Fibroblast of skin of back (primary cell): Measurements from ENCODE around the gene KLHDC2. TPM values are rescaled to one million over a fixed set of nuclear protein-coding genes. Genes with fewer than 3 reads are reported as not detected.
"Not testable (repeated sequence)": the region's sequence is repeated elsewhere in the genome, so short reads cannot be mapped to it uniquely, and the experiment has no call there.

Experiments used
- DNase-seq: peaks from one replicate; pipeline ENCODE4 v3.0.0-alpha.2; 2013
- polyA plus RNA-seq, 2 experiments: library from polyadenylated mRNA; unstranded; fragments of 120-200 nt; gene quantifications; one replicate each; pipeline ENCODE4 v1.2.1, GENCODE V29; 2013; ENCODE audit not compliant: insufficient read length in 2 of 2

The KLHDC2 gene, protein sequence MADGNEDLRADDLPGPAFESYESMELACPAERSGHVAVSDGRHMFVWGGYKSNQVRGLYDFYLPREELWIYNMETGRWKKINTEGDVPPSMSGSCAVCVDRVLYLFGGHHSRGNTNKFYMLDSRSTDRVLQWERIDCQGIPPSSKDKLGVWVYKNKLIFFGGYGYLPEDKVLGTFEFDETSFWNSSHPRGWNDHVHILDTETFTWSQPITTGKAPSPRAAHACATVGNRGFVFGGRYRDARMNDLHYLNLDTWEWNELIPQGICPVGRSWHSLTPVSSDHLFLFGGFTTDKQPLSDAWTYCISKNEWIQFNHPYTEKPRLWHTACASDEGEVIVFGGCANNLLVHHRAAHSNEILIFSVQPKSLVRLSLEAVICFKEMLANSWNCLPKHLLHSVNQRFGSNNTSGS
- polyA plus RNA-seq (2013, experiment 1 of 2; ENCODE audit: insufficient read length) = 34.4 TPM
- polyA plus RNA-seq (2013, experiment 2 of 2; ENCODE audit: insufficient read length) = 39.1 TPM

DNA sequence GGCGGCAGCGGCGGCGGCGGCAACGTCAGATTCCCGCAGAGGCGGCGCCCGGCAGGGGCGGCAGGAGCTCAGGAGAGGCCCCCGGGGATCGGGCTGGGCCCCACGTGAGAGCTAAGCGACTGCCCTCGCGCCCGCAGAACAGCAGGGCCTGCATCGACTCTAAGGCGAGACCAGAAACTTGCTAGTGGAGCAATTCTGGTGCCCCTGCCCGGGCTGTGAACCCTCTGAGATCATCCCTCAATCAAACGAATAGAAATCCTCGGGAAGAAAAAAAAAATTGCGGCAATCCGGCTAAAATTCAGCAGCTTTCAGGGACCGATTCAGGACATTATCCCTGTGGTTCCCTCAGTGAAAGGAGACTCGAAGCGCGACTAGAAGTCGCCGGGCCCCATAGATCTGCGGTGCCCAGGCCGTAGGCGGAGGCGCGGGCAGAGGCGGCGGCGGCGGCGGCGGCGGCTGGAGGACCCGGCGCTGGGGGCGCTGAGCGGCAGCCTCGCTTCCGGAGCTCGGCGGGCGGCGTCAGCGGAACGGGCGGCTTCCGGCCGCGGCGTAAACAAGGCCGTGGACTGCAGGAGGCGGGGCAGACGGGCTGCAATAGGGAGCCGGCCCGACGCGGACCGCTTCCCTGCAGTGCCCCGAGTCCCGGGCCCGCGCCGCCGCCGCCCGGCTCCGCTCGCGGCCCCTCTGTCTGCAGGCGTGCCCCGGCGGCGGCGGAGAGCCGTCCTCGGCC lies at the start of gene KLHDC2:
Gene KLHDC2, plus strand, starts transcription at position 583 of the 730 bp plus-strand sequence. CDS start 316 bp downstream, outside the sequence.
- peak; percentile 90 for DNase-seq

DNA sequence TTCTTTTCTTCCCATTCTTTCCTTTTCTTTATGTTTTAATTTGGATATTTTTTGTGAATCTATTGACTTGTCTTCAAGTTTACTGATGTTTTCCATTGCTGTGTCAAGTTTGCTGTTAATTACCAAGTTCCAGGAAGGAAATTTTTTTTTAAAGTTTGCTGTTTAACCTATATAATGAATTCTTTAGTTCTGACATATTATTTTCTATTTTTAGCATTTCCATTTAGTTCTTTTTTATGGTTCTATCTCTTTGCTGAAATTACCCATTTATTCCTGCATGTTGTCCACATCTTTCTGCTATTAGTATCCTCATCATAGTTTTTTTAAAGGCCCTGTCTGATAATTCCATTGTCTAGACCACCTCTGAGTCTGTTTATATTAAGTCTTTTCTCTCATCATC lies 47.2 kb upstream of the KLHDC2 start:
- no peak for DNase-seq

DNA sequence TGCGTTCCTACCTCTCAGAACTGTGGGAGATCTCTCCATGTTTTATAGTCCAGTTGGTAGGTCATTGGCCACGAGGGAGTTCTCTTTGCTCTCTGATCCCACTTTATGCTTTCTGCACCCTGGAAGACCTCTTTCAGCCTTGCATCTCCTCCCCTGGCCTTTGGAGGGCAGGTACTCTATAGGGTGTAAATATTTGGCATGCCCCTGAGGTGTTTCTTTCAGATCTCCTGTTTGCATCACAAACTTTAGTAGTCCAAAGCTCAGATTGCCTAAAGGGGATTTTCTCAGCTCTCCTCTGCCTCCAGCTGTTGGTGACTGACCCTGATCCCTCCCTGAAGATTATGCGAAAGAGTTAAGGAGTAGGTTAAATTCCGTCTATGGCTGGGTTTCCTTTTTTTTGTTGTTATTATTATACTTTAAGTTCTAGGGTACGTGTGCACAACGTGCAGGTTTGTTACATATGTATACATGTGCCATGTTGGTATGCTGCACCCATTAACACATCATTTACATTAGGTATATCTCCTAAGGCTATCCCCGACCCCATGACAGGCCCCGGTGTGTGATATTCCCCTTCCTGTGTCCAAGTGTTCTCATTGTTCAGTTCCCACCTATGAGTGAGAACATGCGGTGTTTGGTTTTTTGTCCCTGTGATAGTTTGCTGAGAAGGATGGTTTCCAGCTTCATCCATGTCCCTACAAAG lies 46.1 kb upstream of the KLHDC2 start:
- not testable (repeated sequence) for DNase-seq

DNA sequence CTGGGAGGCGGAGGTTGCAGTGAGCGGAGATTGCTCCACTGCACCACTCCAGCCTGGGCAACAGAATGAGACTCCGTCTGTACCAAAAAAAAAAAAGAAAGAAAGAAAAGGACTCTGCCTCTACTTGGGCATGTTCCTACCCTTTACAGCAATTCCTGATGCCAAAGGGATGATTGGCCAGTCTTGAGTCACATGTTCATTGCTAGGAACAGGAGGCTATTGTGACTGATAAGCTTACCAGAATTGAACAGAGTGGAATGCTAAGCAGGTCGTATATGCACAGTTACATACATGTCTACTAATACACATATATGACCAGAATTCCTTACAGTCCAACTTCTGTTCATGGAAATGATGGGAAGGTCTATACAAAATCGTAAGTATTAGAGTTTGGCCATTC lies 40.8 kb upstream of the KLHDC2 start:
- no peak for DNase-seq

DNA sequence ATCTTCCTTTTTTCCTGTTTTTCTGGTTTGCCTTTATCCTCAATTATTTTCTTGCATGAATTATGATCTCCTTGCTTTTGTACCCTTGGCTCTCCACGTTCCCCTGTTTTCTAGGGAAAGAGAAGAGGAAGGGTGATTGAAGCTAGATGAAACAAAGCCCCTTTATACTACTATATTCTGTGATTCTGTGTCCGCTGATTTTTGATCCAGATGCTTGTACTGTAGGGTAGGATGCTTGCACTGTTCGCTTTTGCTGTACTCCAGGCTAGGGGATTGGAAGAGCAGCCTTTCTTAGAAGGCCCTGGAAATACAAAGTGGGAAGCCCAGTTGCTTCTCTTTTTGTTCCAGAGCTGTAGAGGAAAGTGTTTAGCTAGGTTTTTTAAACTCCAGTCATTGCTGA lies 35.1 kb upstream of the KLHDC2 start:
- DNase-seq = no peak

DNA sequence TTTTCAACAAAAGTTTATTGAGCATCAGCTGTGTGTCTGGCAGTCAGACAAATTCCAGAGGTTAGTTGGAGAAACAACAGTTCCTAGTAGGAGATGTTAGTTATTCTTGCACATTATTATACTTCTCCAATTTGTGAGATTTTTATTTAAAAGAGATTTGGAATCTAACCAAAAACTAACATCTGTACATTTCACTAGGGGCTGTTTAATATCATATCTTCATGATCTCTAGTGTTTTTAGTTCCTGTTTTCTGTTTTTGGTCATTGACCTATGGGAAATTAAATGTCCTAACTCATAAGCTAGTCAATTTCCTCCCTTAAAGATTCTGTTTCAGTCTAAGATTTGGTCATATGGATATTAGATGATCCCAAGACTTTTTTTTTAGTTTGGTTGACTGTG lies 34.1 kb upstream of the KLHDC2 start:
- no peak for DNase-seq

DNA sequence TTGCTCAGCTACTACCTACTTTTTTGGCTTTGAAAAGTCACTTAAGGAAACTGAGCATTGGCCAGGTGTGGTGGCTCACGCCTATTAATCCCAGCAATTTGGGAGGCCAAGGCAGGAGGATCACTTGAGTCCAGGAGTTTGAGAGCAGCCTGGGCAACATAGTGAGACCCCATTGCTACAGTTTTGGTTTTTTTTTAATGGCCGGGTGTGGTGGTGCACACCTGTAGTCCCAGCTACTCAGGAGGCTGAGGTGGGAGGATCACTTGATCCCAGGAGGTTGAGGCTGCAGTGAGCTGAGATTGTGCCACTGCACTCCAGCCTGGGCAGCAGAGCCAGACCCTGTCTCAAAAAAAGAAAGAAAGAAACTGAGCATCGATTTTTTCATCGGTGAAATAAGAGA lies 32.3 kb upstream of the KLHDC2 start:
- not testable (repeated sequence) for DNase-seq

DNA sequence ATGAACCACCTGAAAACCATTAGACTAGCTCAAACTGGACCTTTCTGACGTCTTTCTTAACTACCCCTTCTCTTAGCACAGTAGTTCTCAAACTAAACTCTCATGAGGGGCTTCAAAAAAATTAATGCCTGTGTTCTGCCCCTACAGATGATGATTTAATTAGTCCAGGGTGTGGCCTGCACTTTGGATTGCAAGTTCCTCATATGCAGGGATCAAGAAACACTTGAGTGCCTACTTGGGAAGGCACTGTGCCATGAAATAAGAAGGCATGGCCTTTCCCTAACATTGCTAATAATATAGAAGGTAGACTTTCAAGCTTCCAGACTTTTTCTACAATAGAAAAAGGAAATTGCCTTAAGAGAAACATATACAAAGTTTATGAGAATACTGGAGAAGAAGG lies 22.8 kb upstream of the KLHDC2 start:
- no peak for DNase-seq

DNA sequence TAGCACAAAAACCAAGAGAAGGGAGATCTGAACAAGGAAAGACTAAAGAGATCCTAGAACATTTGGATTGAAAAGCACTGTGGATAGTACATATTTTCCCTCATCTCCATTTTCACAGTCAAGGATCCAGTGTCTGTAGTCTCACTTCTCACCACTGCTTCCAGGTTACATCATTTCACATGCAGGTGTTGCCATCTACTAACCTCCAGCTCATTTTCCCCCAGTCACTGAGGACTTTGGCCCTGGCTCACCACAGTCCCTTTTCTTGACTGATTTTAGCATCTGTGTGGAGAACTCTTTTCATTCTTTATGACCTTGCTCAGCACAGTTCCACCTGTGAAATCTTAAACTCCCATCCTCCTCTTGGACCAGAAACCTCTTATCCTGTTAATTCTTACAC lies 21.5 kb upstream of the KLHDC2 start:
- DNase-seq = not testable (repeated sequence)

DNA sequence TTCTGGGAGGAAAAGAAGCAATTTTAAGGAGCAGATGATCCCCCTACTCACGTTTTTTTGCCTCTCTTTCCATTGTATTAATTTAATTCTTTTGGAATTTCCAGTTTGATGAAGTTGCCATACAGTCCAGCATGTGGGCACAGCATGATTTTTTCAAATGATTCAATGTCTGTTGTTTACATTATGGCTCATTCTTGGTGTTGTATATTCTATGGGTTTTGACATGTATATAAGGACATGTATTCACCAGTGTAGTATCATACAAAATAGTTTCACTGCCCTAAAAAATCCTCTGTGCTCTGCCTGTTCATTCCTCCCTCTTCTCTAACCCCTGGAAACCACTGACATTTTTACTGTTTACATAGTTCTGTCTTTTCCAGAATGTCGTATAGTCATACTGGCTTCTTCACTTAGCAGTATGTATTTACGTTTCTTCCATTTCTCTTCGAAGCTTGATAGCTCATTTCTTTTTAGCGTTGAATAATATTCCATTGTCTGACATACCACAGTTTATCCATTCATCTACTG lies 13.3 kb upstream of the KLHDC2 start:
- peak; percentile 16 for DNase-seq

DNA sequence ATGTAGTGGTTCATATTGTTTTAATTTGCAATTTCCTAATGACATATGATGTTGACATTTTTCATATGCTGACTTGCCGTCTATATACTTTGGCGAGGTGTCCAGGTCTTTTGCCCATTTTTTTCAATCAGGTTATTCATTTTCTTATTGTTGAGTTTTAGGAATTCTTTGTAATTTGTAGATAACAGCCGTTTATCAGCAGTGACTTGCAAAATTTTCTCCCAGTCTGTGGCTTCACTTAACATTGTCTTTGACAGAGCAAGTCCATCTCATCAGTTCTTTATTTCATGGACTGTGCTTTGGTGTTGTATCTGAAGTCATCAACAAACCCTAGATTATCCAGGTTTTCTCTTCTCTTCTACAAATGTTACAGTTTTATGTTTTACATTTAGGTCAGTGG lies 12.6 kb upstream of the KLHDC2 start:
- no peak for DNase-seq

DNA sequence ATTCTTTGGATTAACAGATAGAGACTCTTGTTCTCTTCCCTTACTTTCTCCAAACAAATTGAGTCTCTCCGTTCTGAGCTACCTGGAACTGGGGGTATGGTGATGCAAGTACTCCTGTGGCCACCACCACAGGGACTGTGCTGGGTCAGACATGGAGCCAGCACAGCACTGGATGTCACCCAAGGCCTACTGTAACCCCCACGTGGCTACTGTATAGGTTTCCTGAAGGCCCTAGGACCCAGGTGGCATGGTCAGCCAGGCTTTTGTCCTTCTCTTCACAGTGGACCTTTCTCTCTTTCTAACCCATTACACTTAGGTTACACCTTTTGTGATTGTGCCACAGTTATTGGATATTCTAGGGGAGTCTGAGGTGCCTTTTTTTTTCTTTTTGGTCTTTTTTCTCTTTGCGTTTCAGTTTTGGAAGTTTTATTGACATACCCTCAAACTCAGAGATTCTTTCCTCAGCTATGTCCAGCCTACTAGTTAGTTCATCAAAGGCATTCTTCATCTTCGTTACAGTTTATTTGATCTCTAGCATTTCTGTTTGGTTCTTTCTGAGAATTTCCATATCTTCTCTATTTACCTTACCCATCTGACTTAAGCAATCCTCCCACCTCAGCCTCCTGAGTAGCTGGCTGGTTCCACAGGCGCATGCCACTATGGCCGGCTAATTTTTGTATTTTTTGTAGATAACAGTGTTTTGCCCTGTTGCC lies 6.0 kb upstream of the KLHDC2 start:
- DNase-seq = no peak

DNA sequence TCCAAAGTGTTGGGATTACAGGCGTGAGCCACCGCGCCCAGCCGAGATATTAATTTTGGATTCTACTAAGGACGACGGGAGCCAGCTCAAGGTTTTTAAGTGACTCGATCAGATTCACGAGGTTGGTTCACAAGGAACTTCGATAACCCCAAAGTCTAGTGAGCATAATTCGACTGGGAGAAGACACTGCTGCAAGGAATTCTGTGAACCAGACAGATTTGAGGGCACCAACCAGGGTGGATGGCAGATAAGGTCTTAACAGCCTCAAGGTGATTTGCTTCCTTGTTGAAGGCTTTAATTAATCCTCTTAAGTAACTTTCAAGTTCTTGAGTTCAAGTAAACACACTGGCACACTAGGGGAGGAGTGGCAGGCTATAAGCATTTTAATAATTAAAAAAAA lies 1.1 kb upstream of the KLHDC2 start:
- DNase-seq = no peak

DNA sequence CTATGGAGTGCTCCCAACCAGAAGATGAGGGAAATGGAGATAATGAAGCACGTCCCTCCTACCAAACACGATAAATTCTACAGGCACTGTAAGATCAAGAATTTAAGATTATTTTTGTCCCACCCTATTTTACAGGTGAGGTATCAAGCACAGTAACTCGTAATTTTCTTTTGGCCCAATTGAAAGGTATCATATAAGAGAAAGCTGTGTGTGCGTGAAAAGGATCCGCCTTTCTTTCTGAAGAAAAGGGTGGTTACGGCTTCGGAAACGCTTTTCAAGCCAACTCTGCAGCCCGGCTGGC lies 733 bp upstream of the KLHDC2 start:
- DNase-seq = no peak

DNA sequence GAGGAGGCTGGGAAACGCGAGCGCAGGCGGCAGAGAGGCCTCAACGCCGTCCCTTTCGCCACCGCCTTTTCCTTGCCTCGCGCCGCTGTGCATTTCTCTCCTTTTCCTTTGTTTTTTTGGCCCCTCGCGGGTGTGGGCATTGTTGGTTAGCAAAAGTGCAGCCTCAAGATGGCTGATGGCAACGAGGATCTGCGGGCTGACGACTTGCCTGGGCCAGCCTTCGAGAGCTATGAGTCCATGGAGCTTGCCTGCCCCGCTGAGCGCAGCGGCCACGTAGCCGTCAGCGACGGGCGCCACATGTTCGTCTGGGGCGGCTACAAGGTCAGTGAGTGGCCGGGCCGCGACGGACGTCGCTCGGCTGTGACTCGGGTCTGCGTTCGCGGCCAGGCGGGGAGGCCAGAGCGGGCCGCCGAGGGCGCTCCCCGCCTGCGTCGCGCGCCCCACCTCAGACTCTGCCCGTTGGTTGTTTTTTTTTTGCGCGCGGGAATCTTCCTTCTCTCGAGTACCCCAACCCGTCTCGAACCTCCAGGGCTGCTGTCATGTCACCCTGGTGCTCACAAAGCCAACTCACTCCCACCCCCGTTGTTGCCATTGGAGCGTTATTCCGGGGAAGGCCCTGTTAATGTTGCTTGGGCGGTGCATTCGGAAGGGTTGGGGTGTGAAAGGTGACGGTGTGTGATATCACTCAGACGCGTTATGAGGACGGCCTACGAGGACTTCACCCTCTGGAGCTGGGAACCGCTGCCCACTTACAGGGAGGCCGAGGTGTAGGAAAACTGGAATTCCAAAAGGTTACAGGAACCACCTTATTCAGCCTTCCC lies 558 bp downstream of the KLHDC2 start:
- peak; percentile 50 for DNase-seq

DNA sequence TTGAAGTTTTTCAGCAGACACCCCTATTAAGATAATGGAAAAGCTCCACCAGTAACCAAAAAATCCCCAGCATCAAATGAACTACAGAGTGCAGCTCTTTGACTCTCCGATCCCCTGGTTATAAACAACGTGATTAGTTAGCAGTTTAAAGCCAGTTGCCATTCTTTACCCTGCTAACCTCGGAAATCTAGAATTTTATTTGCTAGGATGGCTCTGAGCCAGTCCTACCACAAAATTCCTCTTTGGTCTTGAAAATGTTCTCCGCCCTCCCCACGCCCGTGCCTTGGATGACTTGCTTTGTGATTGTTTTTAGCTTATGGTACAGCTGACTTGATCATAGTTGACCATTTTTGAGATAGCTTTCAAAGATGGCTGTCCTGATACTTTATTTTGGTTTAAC lies 1.2 kb downstream of the KLHDC2 start:
- peak; percentile 58 for DNase-seq

DNA sequence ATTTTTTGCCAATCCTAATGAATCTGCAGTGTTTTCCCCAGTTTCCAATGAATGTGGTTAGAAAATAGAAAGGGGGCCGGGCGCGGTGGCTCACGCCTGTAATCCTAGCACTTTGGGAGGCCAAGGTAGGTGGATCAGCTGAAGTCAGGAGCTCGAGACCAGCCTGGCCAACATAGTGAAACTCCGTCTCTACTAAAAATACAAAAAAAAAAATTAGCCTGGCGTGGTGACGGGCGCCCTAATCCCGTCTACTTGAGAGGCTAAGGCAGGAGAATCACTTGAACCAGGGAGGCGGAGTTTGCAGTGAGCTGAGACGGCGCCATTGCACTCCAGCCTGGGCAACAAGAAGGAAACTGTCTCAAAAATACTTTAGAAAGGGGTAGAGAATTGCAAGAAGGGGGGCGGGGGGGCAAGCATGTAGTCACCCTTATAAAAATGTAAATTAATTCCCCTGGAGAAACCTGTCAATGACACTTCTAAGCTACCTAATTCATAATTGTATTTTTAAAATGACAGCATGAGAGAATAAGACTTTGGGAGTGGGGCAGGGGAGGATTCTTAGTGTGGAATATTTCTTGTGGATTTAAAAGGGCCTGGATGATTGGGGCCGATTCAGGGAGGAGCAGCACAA lies 1.7 kb downstream of the KLHDC2 start:
- no peak for DNase-seq

DNA sequence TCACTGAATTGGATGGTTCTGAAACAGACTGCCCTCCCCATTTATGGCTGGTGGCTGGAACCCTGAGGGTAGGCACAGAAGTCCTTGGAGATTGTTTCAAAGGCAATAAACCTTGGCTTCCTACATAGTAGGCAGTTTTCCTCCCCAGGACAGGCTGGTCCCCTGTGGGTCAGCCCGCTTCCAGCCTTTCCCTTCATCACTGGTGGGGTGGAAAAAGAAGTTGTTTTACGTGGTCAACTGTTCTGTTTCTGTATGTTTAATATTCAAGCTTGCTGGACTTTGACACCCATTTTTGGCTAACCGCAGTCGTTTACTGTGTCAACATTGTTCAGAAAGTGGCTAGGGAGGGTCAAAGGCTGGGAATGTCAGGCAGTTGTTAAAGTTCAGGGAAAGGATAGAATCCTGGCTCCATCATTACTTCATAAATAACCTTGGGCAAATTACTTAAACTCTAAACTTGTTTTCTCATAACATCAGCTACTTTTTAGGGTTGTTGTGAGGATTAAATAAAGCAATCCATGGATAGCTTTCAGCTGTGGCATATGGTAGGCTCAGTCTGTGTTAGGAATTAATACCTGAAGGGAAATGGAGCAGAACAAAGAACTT lies 2.4 kb downstream of the KLHDC2 start:
- DNase-seq = no peak

DNA sequence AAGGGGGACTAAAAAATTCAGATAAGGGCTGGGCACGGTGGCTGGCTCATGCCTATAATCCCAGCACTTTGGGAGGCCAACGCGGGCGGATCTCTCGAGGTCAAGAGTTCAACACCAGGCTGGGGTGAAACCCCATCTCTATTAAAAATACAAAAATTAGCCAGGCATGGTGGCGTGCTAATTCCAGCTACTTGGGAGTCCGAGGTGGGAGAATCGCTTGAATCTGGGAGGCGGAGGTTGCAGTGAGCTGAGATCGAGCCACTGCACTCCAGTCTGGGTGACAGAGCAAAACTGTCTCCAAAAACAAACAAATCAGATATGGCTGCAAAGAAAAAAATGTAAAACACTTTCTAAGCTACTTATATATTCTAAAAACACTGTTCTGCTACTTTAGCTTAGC lies 3.7 kb downstream of the KLHDC2 start:
- DNase-seq = not testable (repeated sequence)

DNA sequence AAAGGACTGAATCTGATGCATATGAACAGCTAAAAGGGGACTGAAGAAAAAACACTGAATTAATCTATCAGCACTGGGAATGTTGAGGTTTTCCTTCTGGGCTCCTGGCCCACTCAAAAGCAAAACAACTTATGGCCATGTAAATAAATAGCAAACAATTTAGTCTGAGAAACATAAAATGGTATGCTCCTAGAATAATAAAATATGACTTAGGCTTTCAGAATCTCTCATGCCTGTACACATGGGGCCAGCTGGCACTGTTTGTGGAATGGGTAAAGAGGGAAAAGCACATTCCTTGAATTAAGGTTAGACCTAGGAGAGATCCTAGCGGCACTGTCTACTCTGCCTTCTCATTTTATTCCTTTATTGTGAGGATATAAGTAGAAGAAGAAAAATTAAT lies 6.2 kb downstream of the KLHDC2 start:
- DNase-seq = no peak

DNA sequence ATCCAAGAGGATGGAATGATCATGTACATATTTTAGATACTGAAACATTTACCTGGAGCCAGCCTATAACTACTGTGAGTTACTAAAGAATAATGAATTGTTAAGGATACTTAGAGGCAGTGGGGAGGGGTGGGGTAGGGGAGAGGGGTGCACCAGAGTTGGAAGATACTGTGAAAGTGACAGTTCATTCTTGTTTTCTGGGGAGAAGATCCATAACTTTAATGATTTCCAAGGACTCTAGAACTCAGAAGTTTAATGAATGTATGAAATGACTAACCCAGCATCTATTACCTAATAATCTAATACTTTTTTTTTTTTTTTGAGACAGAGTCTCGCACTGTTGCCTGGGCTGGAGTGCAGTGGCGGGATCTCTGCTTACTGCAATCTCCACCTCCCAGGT lies 10.5 kb downstream of the KLHDC2 start:
- DNase-seq = no peak
